ENCODE results near the gene RGS17.

The RGS17 gene

GRCh38 chr6:153034139-153034538 lies 96.9 kb downstream of the RGS17 start:
- in situ Hi-C loops (cut with HindIII; ENCODE audit: low pct_ligation_motif_present, low sequenced_read_pairs) = no loop called here
- Histone ChIP-seq H3K4me3 (ENCODE audit: low read depth, low read length) (no peak overlapping the region), H3K27ac (no peak overlapping the region), H3K27me3 (replicated peaks) (no peaks in the 10 kb centered on the region), H3K36me3 (replicated peaks) (no peaks in the 10 kb centered on the region)
- TF ChIP-seq CTCF (IDR thresholded peaks at IDR 0.05; ENCODE audit: low read depth, low read length, missing control alignments) = no peak
- DNase-seq = no peak

GRCh38 chr6:153032255-153032882 lies 98.7 kb downstream of the RGS17 start:
- Histone ChIP-seq H3K4me3 (ENCODE audit: low read depth, low read length) (no peak overlapping the region), H3K27me3 (replicated peaks) (no peaks in the 10 kb centered on the region), H3K27ac (no peak overlapping the region), H3K36me3 (replicated peaks) (no peaks in the 10 kb centered on the region)
- no peak for DNase-seq
- TF ChIP-seq CTCF (IDR thresholded peaks at IDR 0.05; ENCODE audit: low read depth, low read length, missing control alignments) = peak; percentile 13
- in situ Hi-C loops (cut with HindIII; ENCODE audit: low pct_ligation_motif_present, low sequenced_read_pairs) = no loop called here

- DNase-seq = no peak
- no peaks in the 10 kb centered on the region for H3K27me3 ChIP-seq (replicated peaks)
- in situ Hi-C loops (cut with HindIII; ENCODE audit: low pct_ligation_motif_present, low sequenced_read_pairs) = no loop called here
- no peak for TF ChIP-seq CTCF (IDR thresholded peaks at IDR 0.05; ENCODE audit: low read depth, low read length, missing control alignments)
- no peaks in the 10 kb centered on the region for H3K36me3 ChIP-seq (replicated peaks)
- no peak overlapping the region for H3K4me3 ChIP-seq (ENCODE audit: low read depth, low read length)
- H3K27ac ChIP-seq = no peak overlapping the region
Measured at GRCh38 chr6:153031335-153031955, 99.6 kb downstream of the RGS17 start.

- no peaks in the 10 kb centered on the region for H3K36me3 ChIP-seq (replicated peaks)
- no peak for DNase-seq
- TF ChIP-seq CTCF (IDR thresholded peaks at IDR 0.05; ENCODE audit: low read depth, low read length, missing control alignments) = no peak
- no peaks in the 10 kb centered on the region for H3K27me3 ChIP-seq (replicated peaks)
- in situ Hi-C loops (cut with HindIII; ENCODE audit: low pct_ligation_motif_present, low sequenced_read_pairs) = no loop called here
- H3K27ac ChIP-seq = peak overlapping the region; percentile 83
- no peak overlapping the region for H3K4me3 ChIP-seq (ENCODE audit: low read depth, low read length)
Measured at GRCh38 chr6:153028963-153029362, 102.1 kb downstream of the RGS17 start.

GRCh38 chr6:153028286-153028685 lies 102.8 kb downstream of the RGS17 start:
- no peaks in the 10 kb centered on the region for H3K36me3 ChIP-seq (replicated peaks)
- peak; percentile 81 for DNase-seq
- in situ Hi-C loops (cut with HindIII; ENCODE audit: low pct_ligation_motif_present, low sequenced_read_pairs) = no loop called here
- peak overlapping the region; percentile 83 for H3K27ac ChIP-seq
- H3K4me3 ChIP-seq (ENCODE audit: low read depth, low read length) = no peak overlapping the region
- H3K27me3 ChIP-seq (replicated peaks) = no peaks in the 10 kb centered on the region
- peak; percentile 16 for TF ChIP-seq CTCF (IDR thresholded peaks at IDR 0.05; ENCODE audit: low read depth, low read length, missing control alignments)

GRCh38 chr6:153027480-153027879 lies 103.6 kb downstream of the RGS17 start:
- Histone ChIP-seq H3K36me3 (replicated peaks) (no peaks in the 10 kb centered on the region), H3K27me3 (replicated peaks) (no peaks in the 10 kb centered on the region), H3K27ac (peak overlapping the region; percentile 83), H3K4me3 (ENCODE audit: low read depth, low read length) (no peak overlapping the region)
- no peak for DNase-seq
- TF ChIP-seq CTCF (IDR thresholded peaks at IDR 0.05; ENCODE audit: low read depth, low read length, missing control alignments) = no peak
- in situ Hi-C loops (cut with HindIII; ENCODE audit: low pct_ligation_motif_present, low sequenced_read_pairs) = no loop called here
